IPS-18c (cell line): Measurements from ENCODE around the gene KLHL2.
"Not testable (repeated sequence)": the region's sequence is repeated elsewhere in the genome, so short reads cannot be mapped to it uniquely, and the experiment has no call there.

ENCODE experiments used
- H3K4me3 ChIP-seq: 2 replicates; pipeline ENCODE4 v1.7.0; 2013; ENCODE audit warnings: low read depth, mild to moderate bottlenecking, low read length, moderate library complexity; ENCODE audit not compliant: insufficient read depth
- H3K9me3 ChIP-seq: one replicate; pipeline ENCODE4 v1.6.1; 2013; ENCODE audit warnings: mild to moderate bottlenecking, low read length, moderate library complexity; ENCODE audit not compliant: control insufficient read depth, insufficient read depth

KLHL2 gene

DNA sequence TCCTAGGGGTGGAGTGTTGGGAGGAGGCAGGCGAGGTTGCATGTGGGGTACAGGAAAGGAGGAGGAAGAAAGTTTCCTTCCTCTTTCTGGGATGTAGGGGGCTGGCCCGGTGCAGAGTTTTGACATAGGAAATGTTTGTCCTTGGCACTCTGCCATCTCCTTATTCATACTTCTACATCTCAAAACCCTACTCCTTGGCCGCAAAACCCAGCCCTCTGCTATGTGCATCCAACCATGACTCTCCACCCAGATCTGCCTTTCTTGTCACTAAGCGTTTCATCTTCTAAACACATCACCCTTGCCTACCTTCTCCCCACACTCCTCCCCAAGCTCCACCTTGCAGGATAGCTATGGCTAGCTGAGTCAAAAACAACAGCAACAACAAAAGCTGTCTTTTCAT lies 48.1 kb downstream of the KLHL2 start:
- not testable (repeated sequence) for H3K9me3 ChIP-seq, H3K4me3 ChIP-seq

DNA sequence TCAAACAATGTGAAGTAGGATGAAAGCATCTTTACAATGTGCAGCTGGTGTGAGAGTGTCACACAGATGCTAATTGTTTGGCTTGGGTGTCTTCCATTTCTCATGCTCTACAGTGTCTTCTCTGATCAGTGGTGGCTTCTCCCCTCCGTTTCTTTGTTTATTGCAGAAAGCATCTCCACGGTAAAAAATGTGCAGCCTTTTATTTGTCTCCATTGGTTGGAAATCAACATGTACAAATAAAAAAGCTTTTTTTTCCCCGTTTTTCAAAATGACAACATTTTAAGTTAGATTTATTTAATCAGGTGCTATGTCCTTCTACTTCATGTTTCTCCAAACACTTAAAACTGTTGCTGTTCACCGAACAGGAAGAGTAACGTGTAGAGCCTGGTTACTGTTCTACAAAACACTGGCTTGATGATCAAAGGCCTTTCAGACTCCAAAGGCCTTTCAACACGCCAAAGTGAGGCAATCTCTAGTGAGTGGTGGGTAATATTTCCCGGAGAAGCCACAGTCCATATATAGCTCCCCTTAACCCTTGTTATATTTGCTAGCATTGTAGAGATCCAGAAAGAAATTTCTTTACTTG lies 48.8 kb downstream of the KLHL2 start:
- not testable (repeated sequence) for H3K9me3 ChIP-seq, H3K4me3 ChIP-seq

DNA sequence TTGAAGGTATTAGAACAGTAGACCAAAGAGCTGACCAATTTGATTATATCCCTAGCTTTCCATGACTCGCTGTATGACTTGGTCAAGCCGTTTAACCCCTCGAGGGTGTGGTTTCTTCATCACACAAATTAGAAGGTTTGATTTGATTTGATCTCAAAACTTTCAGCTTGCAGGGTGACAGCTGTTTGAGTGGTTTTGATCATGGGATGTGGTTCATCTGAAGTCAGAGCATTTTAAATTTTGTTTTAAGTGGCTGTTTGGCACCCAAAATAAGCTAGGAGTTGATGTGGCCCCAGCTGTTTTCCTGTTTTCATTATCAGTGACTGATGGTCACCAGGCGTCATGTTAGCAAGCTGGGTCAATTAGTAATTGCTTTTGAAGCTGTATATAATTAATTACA lies 52.4 kb downstream of the KLHL2 start:
- H3K4me3 ChIP-seq, H3K9me3 ChIP-seq: not testable (repeated sequence)

DNA sequence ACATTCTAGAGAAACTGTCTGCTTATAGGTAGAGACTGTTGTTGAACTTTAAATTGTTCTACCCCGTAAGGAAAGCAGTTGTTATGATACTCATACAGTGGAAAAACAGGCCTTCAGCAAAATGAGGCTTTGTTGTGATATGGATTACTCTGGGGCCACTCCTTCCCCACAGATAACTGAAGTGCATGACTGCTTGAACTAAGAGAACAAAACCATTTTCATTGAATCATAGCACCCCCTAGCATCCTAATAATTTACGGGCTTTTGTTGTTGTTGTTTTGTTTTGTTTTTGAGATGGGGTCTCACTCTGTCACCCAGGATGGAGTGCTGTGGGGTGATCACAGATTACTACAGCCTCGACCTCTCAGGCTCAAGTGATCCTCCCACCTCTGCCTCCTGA lies 54.9 kb downstream of the KLHL2 start:
- H3K4me3 ChIP-seq, H3K9me3 ChIP-seq: not testable (repeated sequence)

DNA sequence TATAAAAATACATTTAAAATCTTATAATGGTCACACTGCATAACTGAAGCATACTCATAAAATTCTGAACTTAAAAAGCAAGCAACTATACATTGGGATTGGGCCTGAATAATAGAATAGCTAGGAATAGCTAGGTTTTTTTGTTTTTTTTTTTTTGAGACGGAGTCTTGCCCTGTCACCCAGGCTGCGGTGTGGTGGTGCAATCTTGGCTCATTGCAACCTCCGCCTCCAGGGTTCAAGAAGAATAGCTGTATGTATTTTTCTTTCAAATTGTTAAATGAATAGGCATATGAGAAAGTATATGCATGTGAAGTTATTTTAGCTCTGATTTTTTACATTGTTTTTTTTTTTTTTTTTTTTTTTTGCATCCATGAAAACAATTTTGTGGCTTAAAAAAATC lies 56.1 kb downstream of the KLHL2 start:
- H3K9me3 ChIP-seq, H3K4me3 ChIP-seq: not testable (repeated sequence)

DNA sequence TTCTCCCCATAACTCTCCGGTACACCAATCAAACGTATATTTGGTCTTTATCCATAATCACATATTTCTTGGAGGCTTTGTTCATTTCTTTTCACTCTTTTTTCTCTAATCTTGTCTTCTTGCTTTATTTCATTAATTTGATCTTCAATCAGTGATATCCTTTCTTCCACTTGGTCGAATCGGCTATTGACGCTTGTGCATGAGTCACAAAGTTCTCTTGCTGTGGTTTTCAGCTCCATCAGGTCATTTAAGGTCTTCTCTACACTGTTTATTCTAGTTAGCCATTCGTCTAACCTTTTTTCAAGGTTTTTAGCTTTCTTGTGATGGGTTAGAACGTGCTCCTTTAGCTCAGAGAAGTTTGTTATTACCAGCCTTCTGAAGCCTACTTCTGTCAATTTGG lies 62.6 kb downstream of the KLHL2 start:
- not testable (repeated sequence) for H3K9me3 ChIP-seq, H3K4me3 ChIP-seq

DNA sequence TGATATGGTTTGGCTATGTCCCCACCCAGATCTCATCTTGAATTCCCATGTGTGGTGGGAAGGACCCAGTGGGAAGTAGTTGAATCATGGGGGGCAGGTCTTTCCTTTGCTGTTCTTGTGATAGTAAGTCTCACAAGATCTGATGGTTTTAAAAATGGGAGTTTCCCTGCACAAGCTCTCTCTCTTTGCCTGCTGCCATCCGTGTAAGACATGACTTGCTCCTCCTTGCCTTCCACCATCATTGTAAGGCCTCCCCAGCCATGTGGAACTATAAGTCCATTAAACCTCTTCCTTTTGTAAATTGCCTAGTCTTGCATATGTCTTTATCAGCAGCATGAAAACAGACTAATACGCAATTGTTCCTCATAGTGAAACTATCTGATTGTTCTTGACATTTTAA lies 66.1 kb downstream of the KLHL2 start:
- H3K4me3 ChIP-seq, H3K9me3 ChIP-seq: not testable (repeated sequence)

DNA sequence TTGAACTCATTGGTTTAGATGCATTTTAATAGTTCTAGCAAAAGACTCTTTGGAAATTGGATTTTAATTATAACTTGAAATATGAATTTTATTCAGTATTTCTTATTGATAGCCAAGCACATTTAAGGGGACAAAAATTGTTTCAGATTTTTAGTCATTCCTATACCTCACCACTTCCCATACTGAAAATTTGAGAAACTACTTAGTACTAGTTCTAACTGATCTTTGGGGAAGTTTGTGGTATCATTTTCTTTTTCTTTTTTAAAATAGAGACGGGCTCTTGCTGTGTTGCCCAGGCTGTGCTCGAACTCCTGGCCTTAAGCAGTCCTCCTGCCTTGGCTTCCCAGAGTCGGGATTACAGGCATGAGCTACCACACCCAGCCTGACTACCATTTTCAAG lies 68.0 kb downstream of the KLHL2 start:
- H3K4me3 ChIP-seq, H3K9me3 ChIP-seq: not testable (repeated sequence)

DNA sequence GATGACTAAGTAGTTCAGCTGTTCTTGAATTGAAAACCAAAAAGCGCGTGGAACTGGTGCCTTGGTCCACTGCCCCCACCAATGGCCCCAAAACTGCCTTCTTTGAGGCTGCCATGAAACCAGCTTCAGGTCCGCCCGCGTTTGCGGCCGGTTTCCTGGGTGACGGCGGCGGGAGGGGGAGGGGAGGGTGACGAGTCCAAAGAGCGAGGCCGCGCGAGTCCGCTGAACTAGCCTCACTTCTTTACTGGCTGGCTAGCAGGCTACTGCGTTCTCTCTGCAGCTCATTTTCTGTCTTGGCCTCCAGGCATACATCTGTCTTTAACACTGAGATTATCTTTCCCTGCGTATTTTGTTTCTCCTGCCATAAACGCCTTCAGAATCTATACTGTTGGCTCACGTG lies 72.2 kb downstream of the KLHL2 start:
- H3K9me3 ChIP-seq, H3K4me3 ChIP-seq: not testable (repeated sequence)

DNA sequence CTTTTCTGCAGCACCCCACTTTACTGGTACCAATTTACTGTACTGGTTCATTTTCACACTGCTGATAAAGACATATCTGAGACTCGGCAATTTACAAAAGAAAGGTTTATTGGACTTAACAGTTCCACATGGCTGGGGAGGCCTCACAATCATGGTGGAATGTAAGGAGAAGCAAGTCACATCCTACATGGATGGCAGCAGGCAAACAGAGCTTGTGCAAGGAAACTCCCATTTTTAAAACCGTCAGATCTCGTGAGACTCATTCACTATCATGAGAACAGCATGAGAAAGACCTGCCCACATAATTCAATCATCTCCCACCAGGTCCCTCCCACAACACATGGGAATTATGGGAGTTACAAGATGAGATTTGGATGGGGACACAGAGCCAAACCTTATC lies 77.3 kb downstream of the KLHL2 start:
- H3K4me3 ChIP-seq, H3K9me3 ChIP-seq: not testable (repeated sequence)

DNA sequence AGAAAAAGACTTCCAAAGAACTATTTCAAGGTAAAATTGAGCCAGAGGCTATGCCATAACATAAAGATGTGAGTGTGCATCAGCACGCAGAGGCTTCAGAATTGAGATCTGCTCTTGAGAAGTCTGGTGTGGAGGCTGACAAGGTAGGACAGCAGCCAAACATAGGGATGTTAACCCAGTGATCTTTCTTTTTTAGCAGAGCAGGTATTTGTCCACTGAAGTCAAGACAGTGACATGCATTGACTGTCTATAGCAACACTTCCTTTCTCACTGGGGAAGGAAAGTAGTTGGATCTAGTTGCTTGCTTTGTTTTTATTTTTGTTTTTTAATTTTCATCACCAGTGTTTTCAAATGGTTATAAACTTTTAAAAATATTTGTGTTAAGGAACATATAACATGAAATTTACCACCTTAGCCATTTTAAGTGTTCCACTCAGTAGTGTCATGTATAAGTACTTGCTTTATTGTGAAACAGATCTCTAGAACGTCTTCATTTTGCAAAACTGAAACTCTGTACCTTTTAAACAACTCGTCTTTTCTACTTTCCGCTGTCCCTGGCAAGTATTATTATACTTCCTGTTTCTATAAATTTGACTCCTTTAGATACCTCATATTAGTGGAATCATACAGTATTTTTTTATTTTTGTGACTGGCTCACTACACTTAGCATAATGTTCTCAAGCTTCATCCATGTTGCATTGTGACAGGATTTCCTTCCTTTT lies 79.4 kb downstream of the KLHL2 start:
- H3K4me3 ChIP-seq, H3K9me3 ChIP-seq: not testable (repeated sequence)

DNA sequence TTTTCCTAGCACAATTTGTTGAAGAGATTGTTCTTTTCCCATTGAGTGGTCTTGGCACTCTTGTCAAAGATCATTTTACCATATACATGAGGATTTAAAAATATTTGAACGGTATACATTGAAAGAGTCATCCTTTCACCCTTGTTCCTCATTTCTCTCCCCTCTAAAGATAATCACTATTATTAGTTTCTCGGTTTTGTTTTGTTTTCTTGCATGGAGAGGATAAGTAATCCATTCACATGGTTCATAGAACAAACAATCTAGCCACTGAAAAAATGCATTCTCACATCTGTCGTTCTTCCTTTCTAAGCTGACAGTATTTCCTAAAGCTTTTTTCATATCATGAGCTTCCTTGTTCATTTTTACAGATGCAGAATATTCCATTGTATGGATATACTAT lies 80.9 kb downstream of the KLHL2 start:
- no peak overlapping the region for H3K4me3 ChIP-seq
- peaks cover 3% of the 10 kb centered on the region for H3K9me3 ChIP-seq

DNA sequence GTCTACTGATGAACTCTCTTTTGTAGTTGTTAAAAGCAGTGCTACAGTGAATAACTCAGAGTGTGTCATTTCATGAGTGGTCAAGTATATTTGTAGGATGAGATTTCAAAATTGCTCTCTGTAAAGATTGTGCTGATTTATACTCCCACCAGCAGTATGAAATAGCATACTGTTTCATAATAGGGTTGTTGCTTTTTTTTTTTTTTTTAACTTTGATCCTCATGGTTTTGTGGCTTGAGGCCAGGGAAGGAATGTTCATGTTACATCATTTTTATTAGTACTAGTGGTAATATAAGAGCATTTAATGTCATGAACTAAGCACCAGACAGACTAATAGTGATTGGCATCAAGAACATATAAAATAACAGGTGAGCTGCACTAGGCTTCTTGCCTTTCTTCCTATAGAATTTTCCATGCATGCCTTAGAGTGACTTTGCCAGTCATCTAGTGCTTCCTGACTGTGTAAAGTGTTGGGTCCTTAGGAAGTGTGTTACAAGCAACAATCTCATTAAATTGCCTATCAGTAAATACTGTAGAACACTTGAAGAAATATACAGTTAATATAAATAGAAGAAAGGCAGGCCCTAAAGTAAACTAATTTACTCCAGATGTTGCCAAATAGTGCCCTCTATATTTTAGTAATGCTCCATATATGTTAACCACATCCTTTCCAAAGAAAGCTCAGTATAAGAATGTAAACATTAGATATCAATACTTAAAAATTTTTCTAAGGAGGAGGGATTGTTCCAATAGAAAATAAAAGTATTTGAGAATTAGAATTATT lies 81.5 kb downstream of the KLHL2 start:
- Histone ChIP-seq H3K9me3 (peaks cover under 1% of the 10 kb centered on the region), H3K4me3 (no peak overlapping the region)

DNA sequence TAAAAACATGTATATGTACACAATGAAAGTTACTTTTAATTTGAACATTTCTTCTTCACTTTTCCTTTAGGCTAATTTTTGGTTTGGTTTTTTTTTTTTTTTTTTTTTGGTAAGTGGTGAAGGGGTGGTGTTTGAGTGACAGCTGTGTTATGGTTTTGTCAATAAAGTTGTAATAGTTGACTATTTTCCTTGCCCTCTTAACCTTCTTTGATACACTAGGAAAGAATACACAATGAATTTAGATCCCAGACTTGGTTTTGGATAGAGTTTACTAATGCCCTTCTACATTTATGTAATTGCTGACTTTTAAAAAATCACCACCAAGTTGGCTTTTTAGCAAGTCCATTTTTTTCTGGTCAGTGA lies 82.0 kb downstream of the KLHL2 start:
- H3K4me3 ChIP-seq = no peak overlapping the region
- H3K9me3 ChIP-seq = no peaks in the 10 kb centered on the region

DNA sequence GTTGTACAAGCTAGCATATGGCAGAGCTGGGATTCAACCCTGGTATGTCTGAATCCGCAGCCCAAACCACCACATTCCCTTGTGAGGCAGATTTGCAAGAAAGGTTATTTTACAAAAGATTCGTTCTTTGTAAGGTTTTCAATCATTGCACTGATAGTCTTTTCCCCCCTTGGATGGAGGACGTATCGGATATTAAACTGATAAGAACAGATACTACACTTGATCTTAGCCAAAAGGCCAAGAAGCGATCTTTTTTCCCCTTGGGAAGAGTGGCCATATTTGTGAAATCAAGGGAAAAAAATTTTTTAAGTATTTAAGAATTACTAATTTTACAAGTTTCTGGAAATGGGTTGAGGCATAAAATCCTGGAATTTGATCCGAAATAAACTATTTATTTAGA lies 85.7 kb downstream of the KLHL2 start:
- Histone ChIP-seq H3K4me3 (no peak overlapping the region), H3K9me3 (no peaks in the 10 kb centered on the region)

DNA sequence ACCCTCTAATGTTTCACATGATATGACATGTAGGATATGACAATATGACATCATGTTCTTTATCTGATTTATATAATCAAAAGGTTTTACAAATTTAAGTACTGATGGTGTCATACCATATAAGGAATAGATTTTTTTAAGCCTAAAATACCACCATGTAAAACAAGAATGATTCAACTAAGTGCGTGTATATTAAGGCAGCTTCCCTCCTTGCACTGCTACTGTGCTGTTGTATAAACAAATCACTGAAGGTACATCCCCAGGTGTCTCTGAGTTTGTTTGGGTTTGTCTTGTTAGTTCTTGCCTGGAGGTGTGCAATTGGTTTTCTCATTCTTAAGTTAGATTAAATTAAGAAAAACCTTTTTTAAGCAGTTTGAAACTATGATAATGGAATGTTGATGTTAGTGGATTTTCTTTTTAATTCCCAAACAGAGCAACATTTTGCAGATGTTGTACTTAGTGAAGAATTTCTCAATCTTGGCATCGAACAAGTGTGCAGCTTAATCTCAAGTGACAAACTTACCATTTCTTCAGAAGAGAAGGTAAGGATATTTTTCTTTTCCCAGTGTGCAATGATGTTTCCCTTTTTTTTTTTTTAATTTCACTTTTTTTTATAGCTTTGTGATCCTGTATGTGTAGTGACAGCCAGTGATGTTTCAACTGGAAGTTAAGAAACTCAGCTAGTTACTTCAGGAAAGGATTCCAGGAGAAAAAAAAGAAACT lies 86.7 kb downstream of the KLHL2 start:
- H3K4me3 ChIP-seq = no peak overlapping the region
- H3K9me3 ChIP-seq = no peaks in the 10 kb centered on the region

DNA sequence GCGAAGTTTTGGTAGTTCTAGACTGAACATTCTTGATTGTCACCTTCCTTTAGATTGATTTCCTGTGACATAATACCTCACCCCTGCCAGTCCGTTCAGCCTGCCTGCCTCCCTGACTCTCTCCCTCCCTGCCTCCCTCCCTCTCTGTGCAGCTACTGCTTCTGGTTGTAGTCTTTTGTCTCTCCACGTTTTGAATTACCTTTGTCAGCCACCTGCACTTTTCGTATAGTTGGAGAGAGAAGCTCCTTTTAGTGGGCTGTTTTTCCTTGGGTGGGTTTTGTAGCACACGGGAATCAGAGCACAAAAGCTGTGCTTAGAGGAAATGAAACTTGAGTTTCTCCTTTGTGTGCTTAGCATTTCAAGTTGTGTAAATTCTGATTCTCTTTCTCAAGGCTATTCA lies 87.5 kb downstream of the KLHL2 start:
- Histone ChIP-seq H3K4me3 (no peak overlapping the region), H3K9me3 (no peaks in the 10 kb centered on the region)

DNA sequence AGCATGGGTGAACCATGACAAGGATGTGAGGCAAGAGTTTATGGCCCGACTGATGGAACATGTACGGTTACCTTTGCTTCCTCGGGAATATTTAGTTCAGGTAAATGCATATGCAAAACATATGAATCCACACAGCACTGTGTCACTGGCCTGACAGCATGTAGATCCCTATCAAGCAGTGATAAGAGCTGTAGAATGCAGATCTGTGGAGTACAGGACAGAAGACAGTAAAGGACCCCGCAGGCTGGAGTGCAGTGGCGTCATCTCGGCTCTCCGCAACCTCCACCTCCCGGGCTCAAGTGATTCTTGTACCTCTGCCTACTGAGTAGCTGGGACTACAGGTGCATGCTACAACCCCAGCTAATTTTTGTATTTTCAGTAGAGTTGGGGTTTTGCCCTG lies 90.3 kb downstream of the KLHL2 start:
- Histone ChIP-seq H3K4me3 (no peak overlapping the region), H3K9me3 (no peaks in the 10 kb centered on the region)
